Neuronal stem cell (in vitro differentiated cells): ENCODE results near the gene METTL5.
A peak's percentile ranks its signal among the peaks of the same experiment; 100 is the strongest.

ENCODE experiments used
- DNase-seq: peaks from one replicate; pipeline ENCODE4 v3.0.0-alpha.2; 2013; ENCODE audit warnings: low spot score
- H2AFZ ChIP-seq: one replicate; pipeline ENCODE4 v1.6.1; 2013; ENCODE audit warnings: mild to moderate bottlenecking, low read length, inconsistent platforms
- H2AK5ac ChIP-seq: 2 replicates; pipeline ENCODE4 v1.6.1; 2013; ENCODE audit warnings: low read depth, mild to moderate bottlenecking, inconsistent platforms, low read length, moderate library complexity, mixed read lengths
- H2BK120ac ChIP-seq: 2 replicates; pipeline ENCODE4 v1.6.1; 2013; ENCODE audit warnings: low read depth, mild to moderate bottlenecking, inconsistent platforms, low read length, moderate library complexity, mixed read lengths
- H2BK12ac ChIP-seq: one replicate; pipeline ENCODE4 v1.6.1; 2013; ENCODE audit warnings: low read length, inconsistent platforms
- H2BK15ac ChIP-seq: 2 replicates; pipeline ENCODE4 v1.6.1; 2013; ENCODE audit warnings: mild to moderate bottlenecking, low read length, inconsistent platforms, mixed read lengths
- H2BK5ac ChIP-seq: one replicate; pipeline ENCODE4 v1.6.1; 2013; ENCODE audit warnings: inconsistent platforms, mild to moderate bottlenecking, low read length, moderate library complexity
- H3K14ac ChIP-seq: one replicate; pipeline ENCODE4 v1.6.1; 2013; ENCODE audit warnings: low read length, inconsistent platforms
- H3K18ac ChIP-seq: 2 replicates; pipeline ENCODE4 v1.6.1; 2013; ENCODE audit warnings: low read length, inconsistent platforms
- H3K23ac ChIP-seq: 2 replicates; pipeline ENCODE4 v1.6.1; 2013; ENCODE audit warnings: low read depth, mild to moderate bottlenecking, mixed read lengths, low read length, inconsistent platforms; ENCODE audit not compliant: poor library complexity
- H3K27ac ChIP-seq: replicated peaks from 3 replicates; pipeline ENCODE4 v1.5.1; 2013; ENCODE audit warnings: low read length, inconsistent platforms
- H3K27me3 ChIP-seq, 3 experiments: 2 replicates each; pipeline ENCODE4 v1.6.1; 2013; ENCODE audit warnings: low read length in 3 of 3, mild to moderate bottlenecking in 2 of 3, inconsistent platforms in 1 of 3, low read depth in 1 of 3, mixed read lengths in 1 of 3, moderate library complexity in 1 of 3; ENCODE audit not compliant: control insufficient read depth in 3 of 3, insufficient read depth in 3 of 3
- H3K36me3 ChIP-seq, 2 donors: replicated peaks in 1 of 2; 2 replicates each; pipeline ENCODE4 v1.6.1; 2013; ENCODE audit warnings: low read length in 2 of 2; ENCODE audit not compliant: control insufficient read depth in 2 of 2, insufficient read depth in 2 of 2
- H3K4ac ChIP-seq: 2 replicates; pipeline ENCODE4 v1.6.1; 2013; ENCODE audit warnings: inconsistent platforms, mild to moderate bottlenecking, low read length, moderate library complexity
- H3K4me1 ChIP-seq, 2 donors: 1 replicate in 1 of 2; 2 replicates in 1 of 2; pipeline ENCODE4 v1.6.1; 2013; ENCODE audit warnings: low read length in 2 of 2, low read depth in 1 of 2; ENCODE audit not compliant: control insufficient read depth in 2 of 2, insufficient read depth in 1 of 2
- H3K4me2 ChIP-seq: one replicate; pipeline ENCODE4 v1.6.1; 2013; ENCODE audit warnings: mild to moderate bottlenecking, low read length, inconsistent platforms; ENCODE audit not compliant: insufficient read depth, poor library complexity, severe bottlenecking
- H3K4me3 ChIP-seq, 2 donors: 2 replicates each; pipeline ENCODE4 v1.5.1; 2013; ENCODE audit warnings: low read length in 2 of 2, mild to moderate bottlenecking in 2 of 2, inconsistent platforms in 1 of 2, moderate library complexity in 1 of 2
- H3K79me1 ChIP-seq: one replicate; pipeline ENCODE4 v1.6.1; 2013; ENCODE audit warnings: low read depth, mild to moderate bottlenecking, inconsistent platforms, low read length, moderate library complexity
- H3K9ac ChIP-seq: one replicate; pipeline ENCODE4 v1.6.1; 2013; ENCODE audit warnings: mild to moderate bottlenecking, low read depth, low read length, inconsistent platforms; ENCODE audit not compliant: poor library complexity
- H3K9me3 ChIP-seq, 2 donors: replicated peaks in 1 of 2; 2 replicates each; pipeline versions ENCODE3 to v1.6.1; 2013; ENCODE audit warnings: low read length in 2 of 2, mild to moderate bottlenecking in 2 of 2, inconsistent platforms in 1 of 2, low read depth in 1 of 2, mixed read lengths in 1 of 2, moderate library complexity in 1 of 2; ENCODE audit not compliant: control insufficient read depth in 2 of 2, insufficient read depth in 1 of 2
- H4K8ac ChIP-seq: one replicate; pipeline ENCODE4 v1.6.1; 2013; ENCODE audit warnings: low read depth, mild to moderate bottlenecking, inconsistent platforms, low read length, moderate library complexity
- H4K91ac ChIP-seq: one replicate; pipeline ENCODE4 v1.6.1; 2013; ENCODE audit warnings: low read length, low read depth, mild to moderate bottlenecking, inconsistent platforms; ENCODE audit not compliant: poor library complexity
- WGBS, 2 donors: extraction: QIAGEN DNeasy Blood & Tissue Kit; methylation state at CpG; one replicate each; pipeline ENCODE4 v1.1.7; 2013; ENCODE audit warnings: missing lambda C conversion rate in 2 of 2, mixed read lengths in 1 of 2; ENCODE audit not compliant: insufficient read length in 2 of 2, insufficient replicate concordance in 1 of 2; ENCODE audit errors: extremely low coverage in 2 of 2; 5-methylcytosine and 5-hydroxymethylcytosine counted together

Gene METTL5

GRCh38 chr2:169771612-169772011 lies 53.1 kb downstream of the METTL5 start:
- Histone ChIP-seq H3K4me3 (no peak overlapping the region), H4K8ac (no peak overlapping the region), H3K18ac (no peak overlapping the region), H3K4me2 (no peak overlapping the region), H3K4ac (no peak overlapping the region), H4K91ac (no peak overlapping the region), H3K9ac (no peak overlapping the region), H3K36me3 (peaks cover 0 to 29% of the 10 kb centered on the region in 2 donors), H3K4me1 (peaks cover 0 to 2% of the 10 kb centered on the region in 2 donors), H2AK5ac (no peak overlapping the region), H3K79me1 (no peaks in the 10 kb centered on the region), H3K9me3 (peaks cover 2 to 4% of the 10 kb centered on the region in 2 donors), H3K14ac (no peak overlapping the region), H3K27me3 (no peaks in the 10 kb centered on the region), H2BK5ac (no peak overlapping the region), H2BK12ac (no peak overlapping the region), H3K27ac (no peak overlapping the region), H2AFZ (no peak overlapping the region), H3K23ac (no peak overlapping the region), H2BK120ac (no peak overlapping the region), H2BK15ac (no peak overlapping the region)
- DNase-seq = no peak
- WGBS, 2 donors = no CpG with 5 or more reads among the region's 2 CpGs

GRCh38 chr2:169771021-169771420 lies 53.7 kb downstream of the METTL5 start:
- Histone ChIP-seq H2AK5ac (no peak overlapping the region), H3K4me2 (no peak overlapping the region), H3K14ac (no peak overlapping the region), H3K23ac (no peak overlapping the region), H3K4me3 (no peak overlapping the region), H4K91ac (no peak overlapping the region), H3K18ac (no peak overlapping the region), H3K27me3 (no peaks in the 10 kb centered on the region), H2BK120ac (no peak overlapping the region), H3K79me1 (no peaks in the 10 kb centered on the region), H3K4ac (no peak overlapping the region), H3K4me1 (peaks cover 0 to 2% of the 10 kb centered on the region in 2 donors), H2BK5ac (no peak overlapping the region), H2AFZ (no peak overlapping the region), H2BK15ac (no peak overlapping the region), H2BK12ac (no peak overlapping the region), H4K8ac (no peak overlapping the region), H3K27ac (no peak overlapping the region), H3K9me3 (peaks cover 2 to 4% of the 10 kb centered on the region in 2 donors), H3K9ac (no peak overlapping the region), H3K36me3 (peaks cover 0 to 29% of the 10 kb centered on the region in 2 donors)
- no CpG with 5 or more reads among the region's 5 CpGs for WGBS, 2 donors
- DNase-seq = no peak

GRCh38 chr2:169768262-169768995 lies 56.3 kb downstream of the METTL5 start:
- Histone ChIP-seq H3K9ac (no peak overlapping the region), H3K27ac (no peak overlapping the region), H3K4me3 (no peak overlapping the region)

GRCh38 chr2:169767243-169767888 lies 57.3 kb downstream of the METTL5 start:
- Histone ChIP-seq H3K4me3 (no peak overlapping the region), H3K27me3 (no peaks in the 10 kb centered on the region), H2AFZ (no peak overlapping the region), H3K79me1 (no peaks in the 10 kb centered on the region), H3K23ac (no peak overlapping the region), H3K18ac (no peak overlapping the region), H3K14ac (no peak overlapping the region), H4K8ac (no peak overlapping the region), H3K27ac (no peak overlapping the region), H4K91ac (no peak overlapping the region), H2BK12ac (no peak overlapping the region), H2BK15ac (no peak overlapping the region), H3K4ac (no peak overlapping the region), H3K4me1 (no peaks in the 10 kb centered on the region), H2BK120ac (no peak overlapping the region), H3K9me3 (peaks cover 2 to 6% of the 10 kb centered on the region in 2 donors), H3K4me2 (no peak overlapping the region), H3K36me3 (peaks cover under 1 to 52% of the 10 kb centered on the region in 2 donors), H2AK5ac (no peak overlapping the region), H2BK5ac (no peak overlapping the region), H3K9ac (no peak overlapping the region)
- WGBS, 2 donors = no CpG with 5 or more reads among the region's 12 CpGs
- DNase-seq = peak; percentile 5

More at GRCh38 chr2:169768262-169768995, 56.3 kb downstream of the METTL5 start:
- Histone ChIP-seq H3K79me1 (no peaks in the 10 kb centered on the region), H3K4ac (no peak overlapping the region), H3K14ac (no peak overlapping the region), H3K18ac (no peak overlapping the region), H3K36me3 (peaks cover 0 to 42% of the 10 kb centered on the region in 2 donors), H2BK15ac (no peak overlapping the region), H3K9me3 (peaks cover 2 to 4% of the 10 kb centered on the region in 2 donors), H3K27me3 (no peaks in the 10 kb centered on the region), H4K91ac (no peak overlapping the region), H4K8ac (no peak overlapping the region), H2BK5ac (no peak overlapping the region), H3K23ac (no peak overlapping the region), H2AFZ (no peak overlapping the region), H2AK5ac (no peak overlapping the region), H3K4me2 (no peak overlapping the region), H3K4me1 (no peaks in the 10 kb centered on the region), H2BK120ac (no peak overlapping the region), H2BK12ac (no peak overlapping the region)
- no CpG with 5 or more reads among the region's 72 CpGs for WGBS, 2 donors
- DNase-seq = no peak
